Lung (tissue), 12 donors: ENCODE results near the gene CCNE1. TPM values are rescaled to one million over a fixed set of nuclear protein-coding genes. Genes with fewer than 3 reads are reported as not detected.

Experiments
- ATAC-seq: fragments of 200-7000 bp; cut with Tn5 transposase; one replicate; pipeline ENCODE4 v1.9.1; 2020; ENCODE audit warnings: moderate number of reproducible peaks; ENCODE audit not compliant: insufficient read depth, low FRiP score
- DNase-seq, 3 donors: peaks; one replicate each; pipeline ENCODE4 v3.0.0-alpha.2; 2013 to 2017
- H3K27ac ChIP-seq, 2 donors: one replicate each; pipeline ENCODE4 v1.5.1; 2013; ENCODE audit warnings: mild to moderate bottlenecking in 2 of 2, moderate library complexity in 2 of 2, control low read depth in 1 of 2, inconsistent platforms in 1 of 2, low read depth in 1 of 2, low read length in 1 of 2
- H3K27me3 ChIP-seq, 3 donors: one replicate each; pipeline ENCODE4 v1.5.1; 2013; ENCODE audit warnings: low read length in 2 of 3; ENCODE audit not compliant: control insufficient read depth in 3 of 3, insufficient read depth in 3 of 3
- H3K36me3 ChIP-seq, 4 donors: one replicate each; pipeline ENCODE4 v1.5.1; 2013; ENCODE audit warnings: low read length in 4 of 4, mild to moderate bottlenecking in 1 of 4, moderate library complexity in 1 of 4; ENCODE audit not compliant: control insufficient read depth in 4 of 4, insufficient read depth in 4 of 4
- H3K4me1 ChIP-seq, 5 donors: one replicate each; pipeline ENCODE4 v1.5.1; 2013; ENCODE audit warnings: low read length in 5 of 5, mild to moderate bottlenecking in 2 of 5, moderate library complexity in 1 of 5; ENCODE audit not compliant: control insufficient read depth in 5 of 5, insufficient read depth in 5 of 5
- H3K4me3 ChIP-seq: one replicate; pipeline ENCODE4 v1.5.1; 2013; ENCODE audit warnings: mild to moderate bottlenecking, control low read depth, moderate library complexity
- H3K9ac ChIP-seq, 2 donors: one replicate each; pipeline ENCODE4 v1.5.1; 2013; ENCODE audit warnings: low read length in 2 of 2, control low read depth in 1 of 2; ENCODE audit not compliant: insufficient read depth in 1 of 2
- H3K9me3 ChIP-seq, 4 donors: one replicate each; pipeline ENCODE4 v1.5.1; 2013; ENCODE audit warnings: low read length in 3 of 4, mild to moderate bottlenecking in 1 of 4, moderate library complexity in 1 of 4; ENCODE audit not compliant: control insufficient read depth in 4 of 4, insufficient read depth in 3 of 4
- CTCF ChIP-seq: IDR thresholded peaks from 2 replicates; pipeline ENCODE4 v1.5.1; 2012; ENCODE audit warnings: mild to moderate bottlenecking; ENCODE audit errors: control extremely low read depth, extremely low read depth
- WGBS, 2 donors: extraction: QIAGEN DNeasy Blood & Tissue Kit; methylation state at CpG; one replicate each; pipeline ENCODE4 v1.1.7; 2013; 5-methylcytosine and 5-hydroxymethylcytosine counted together
- polyA plus RNA-seq, 2 donors: library from polyadenylated mRNA; stranded (reverse); fragments of 200-250 nt; gene quantifications; one replicate each; pipeline ENCODE4 v1.2.1, GENCODE V29; 2013
- total RNA-seq, 2 donors: library from RNA; depleted of rRNA in 1 of 2; stranded (reverse); fragments of >200 nt in 1 of 2; gene quantifications; one replicate each; pipeline ENCODE4 v1.2.1, GENCODE V29; 2014 to 2021
- donor health status: control.
- donor health status: control.
- donor health status: Bipolar disorder and iron deficiency.
- donor health status: healthy.
- donor health status: DM: yes; HTN: yes; CAD: no.

CCNE1 gene
- total and polyA plus RNA-seq, 4 donors: 0.97 to 1.9 (median 1.4) TPM

- Histone ChIP-seq H3K9ac (no peak overlapping the region), H3K27ac (no peak overlapping the region), H3K4me1 (peaks cover 0 to 2% (median 0%) of the 10 kb centered on the region in 5 donors), H3K36me3 (no peaks in the 10 kb centered on the region), H3K9me3 (no peaks in the 10 kb centered on the region), H3K4me3 (no peak overlapping the region), H3K27me3 (peaks cover 0 to 3% (median 0%) of the 10 kb centered on the region in 3 donors)
- ATAC-seq (no peak), DNase-seq (no peak)
- TF ChIP-seq CTCF: no peak
- WGBS, 2 donors: 80 to 87% methylated on average over 6 of the region's 6 CpGs
Observed at GRCh38 chr19:29854033-29854432, 42.2 kb downstream of the CCNE1 start.

- ATAC-seq: no peak
- no peak for DNase-seq
- 86 to 91% methylated on average over 4 of the region's 4 CpGs for WGBS, 2 donors
Observed at GRCh38 chr19:29855087-29855486, 43.3 kb downstream of the CCNE1 start.

GRCh38 chr19:29855741-29856500, 44.1 kb downstream of the CCNE1 start:
- Histone ChIP-seq H3K9ac (no peak overlapping the region), H3K27ac (no peak overlapping the region), H3K27me3 (peaks cover 0 to 3% (median 0%) of the 10 kb centered on the region in 3 donors), H3K4me3 (no peak overlapping the region), H3K4me1 (peaks cover 0 to 2% (median 0%) of the 10 kb centered on the region in 5 donors), H3K36me3 (no peaks in the 10 kb centered on the region), H3K9me3 (no peaks in the 10 kb centered on the region)
- 82 to 90% methylated on average over 20 of the region's 20 CpGs for WGBS, 2 donors
- DNase-seq (peak in 1 of 3 donors; percentile 18), ATAC-seq (no peak)
- TF ChIP-seq CTCF: no peak

More at GRCh38 chr19:29855087-29855486, 43.3 kb downstream of the CCNE1 start:
- Histone ChIP-seq H3K9ac (no peak overlapping the region), H3K36me3 (no peaks in the 10 kb centered on the region), H3K27ac (no peak overlapping the region), H3K4me3 (no peak overlapping the region), H3K27me3 (peaks cover 0 to 3% (median 0%) of the 10 kb centered on the region in 3 donors), H3K4me1 (peaks cover 0 to 2% (median 0%) of the 10 kb centered on the region in 5 donors), H3K9me3 (no peaks in the 10 kb centered on the region)
- TF ChIP-seq CTCF: no peak
